ENCODE results near the gene ZIC4.

The ZIC4 gene

GRCh38 chr3:147370349-147370748, 36.0 kb downstream of the ZIC4 start:
- no peak for DNase-seq (ENCODE audit: low spot score in 2 of 2)
- no peaks in the 10 kb centered on the region for H3K4me1 ChIP-seq
- peaks cover 69% of the 10 kb centered on the region for H3K27me3 ChIP-seq (ENCODE audit: low read depth)
- in situ Hi-C loops (cut with MboI; ENCODE audit: low sequenced_read_pairs), result no loop called here
- no peaks in the 10 kb centered on the region for H3K9me3 ChIP-seq
- no peak overlapping the region for H3K4me3 ChIP-seq
- no peaks in the 10 kb centered on the region for H3K36me3 ChIP-seq (replicated peaks)

- in situ Hi-C loops (cut with MboI; ENCODE audit: low sequenced_read_pairs), result no loop called here
- Histone ChIP-seq H3K36me3 (replicated peaks) (no peaks in the 10 kb centered on the region), H3K4me1 (no peaks in the 10 kb centered on the region), H3K27me3 (ENCODE audit: low read depth) (peaks cover 67% of the 10 kb centered on the region), H3K4me3 (no peak overlapping the region), H3K9me3 (no peaks in the 10 kb centered on the region)
- DNase-seq (ENCODE audit: low spot score in 2 of 2), result no peak
These were observed 36.7 kb downstream of the ZIC4 start for GRCh38 chr3:147369661-147370123.

- Histone ChIP-seq H3K9me3 (no peaks in the 10 kb centered on the region), H3K4me3 (no peak overlapping the region), H3K36me3 (replicated peaks) (no peaks in the 10 kb centered on the region), H3K4me1 (no peaks in the 10 kb centered on the region), H3K27me3 (ENCODE audit: low read depth) (peaks cover 67% of the 10 kb centered on the region)
- no peak for DNase-seq (ENCODE audit: low spot score in 2 of 2)
- in situ Hi-C loops (cut with MboI; ENCODE audit: low sequenced_read_pairs), result no loop called here
These were observed 37.1 kb downstream of the ZIC4 start for GRCh38 chr3:147369231-147369630.

- H3K27me3 ChIP-seq (ENCODE audit: low read depth), result peaks cover 65% of the 10 kb centered on the region
- H3K4me3 ChIP-seq, result no peak overlapping the region
- in situ Hi-C loops (cut with MboI; ENCODE audit: low sequenced_read_pairs), result no loop called here
- H3K4me1 ChIP-seq, result no peaks in the 10 kb centered on the region
- H3K9me3 ChIP-seq, result no peaks in the 10 kb centered on the region
- DNase-seq (ENCODE audit: low spot score in 2 of 2), result no peak
- no peaks in the 10 kb centered on the region for H3K36me3 ChIP-seq (replicated peaks)
These were observed 37.7 kb downstream of the ZIC4 start for GRCh38 chr3:147368561-147369221.

GRCh38 chr3:147368151-147368550, 38.2 kb downstream of the ZIC4 start:
- Histone ChIP-seq H3K4me1 (no peaks in the 10 kb centered on the region), H3K27me3 (ENCODE audit: low read depth) (peaks cover 61% of the 10 kb centered on the region), H3K9me3 (no peaks in the 10 kb centered on the region), H3K36me3 (replicated peaks) (no peaks in the 10 kb centered on the region), H3K4me3 (no peak overlapping the region)
- no peak for DNase-seq (ENCODE audit: low spot score in 2 of 2)
- in situ Hi-C loops (cut with MboI; ENCODE audit: low sequenced_read_pairs), result no loop called here

GRCh38 chr3:147367676-147368075, 38.7 kb downstream of the ZIC4 start:
- Histone ChIP-seq H3K9me3 (no peaks in the 10 kb centered on the region), H3K4me3 (no peak overlapping the region), H3K4me1 (no peaks in the 10 kb centered on the region), H3K27me3 (ENCODE audit: low read depth) (peaks cover 56% of the 10 kb centered on the region), H3K36me3 (replicated peaks) (no peaks in the 10 kb centered on the region)
- no peak for DNase-seq (ENCODE audit: low spot score in 2 of 2)
- in situ Hi-C loops (cut with MboI; ENCODE audit: low sequenced_read_pairs), result no loop called here

GRCh38 chr3:147365196-147366115, 40.9 kb downstream of the ZIC4 start:
- DNase-seq (ENCODE audit: low spot score in 2 of 2), result no peak
- H3K9me3 ChIP-seq, result no peaks in the 10 kb centered on the region
- no peaks in the 10 kb centered on the region for H3K4me1 ChIP-seq
- no peak overlapping the region for H3K4me3 ChIP-seq
- in situ Hi-C loops (cut with MboI; ENCODE audit: low sequenced_read_pairs), result no loop called here
- peaks cover 46% of the 10 kb centered on the region for H3K27me3 ChIP-seq (ENCODE audit: low read depth)
- no peaks in the 10 kb centered on the region for H3K36me3 ChIP-seq (replicated peaks)

- in situ Hi-C loops (cut with MboI; ENCODE audit: low sequenced_read_pairs), result no loop called here
- Histone ChIP-seq H3K4me3 (no peak overlapping the region), H3K27me3 (ENCODE audit: low read depth) (peaks cover 46% of the 10 kb centered on the region)
These were observed 41.6 kb downstream of the ZIC4 start for GRCh38 chr3:147364771-147365170.

GRCh38 chr3:147361454-147362420, 44.6 kb downstream of the ZIC4 start:
- no peak overlapping the region for H3K4me3 ChIP-seq
- H3K36me3 ChIP-seq (replicated peaks), result no peaks in the 10 kb centered on the region
- in situ Hi-C loops (cut with MboI; ENCODE audit: low sequenced_read_pairs), result no loop called here
- peaks cover 46% of the 10 kb centered on the region for H3K27me3 ChIP-seq (ENCODE audit: low read depth)
- DNase-seq (ENCODE audit: low spot score in 2 of 2), result peak; percentile 37 to 88
- no peaks in the 10 kb centered on the region for H3K9me3 ChIP-seq
- H3K4me1 ChIP-seq, result no peaks in the 10 kb centered on the region

More at GRCh38 chr3:147364771-147365170, 41.6 kb downstream of the ZIC4 start:
- Histone ChIP-seq H3K9me3 (no peaks in the 10 kb centered on the region), H3K4me1 (no peaks in the 10 kb centered on the region), H3K36me3 (replicated peaks) (no peaks in the 10 kb centered on the region)
- DNase-seq (ENCODE audit: low spot score in 2 of 2), result no peak

- no peak overlapping the region for H3K4me3 ChIP-seq
- no peaks in the 10 kb centered on the region for H3K4me1 ChIP-seq
- DNase-seq (ENCODE audit: low spot score in 2 of 2), result peak; percentile 67 to 71
- H3K36me3 ChIP-seq (replicated peaks), result no peaks in the 10 kb centered on the region
- no peaks in the 10 kb centered on the region for H3K9me3 ChIP-seq
- in situ Hi-C loops (cut with MboI; ENCODE audit: low sequenced_read_pairs), result no loop called here
- peaks cover 55% of the 10 kb centered on the region for H3K27me3 ChIP-seq (ENCODE audit: low read depth)
These were observed 45.5 kb downstream of the ZIC4 start for GRCh38 chr3:147360646-147361453.

- Histone ChIP-seq H3K36me3 (replicated peaks) (no peaks in the 10 kb centered on the region), H3K4me1 (no peaks in the 10 kb centered on the region), H3K4me3 (no peak overlapping the region), H3K9me3 (no peaks in the 10 kb centered on the region), H3K27me3 (ENCODE audit: low read depth) (peaks cover 63% of the 10 kb centered on the region)
- DNase-seq (ENCODE audit: low spot score in 2 of 2), result no peak
- in situ Hi-C loops (cut with MboI; ENCODE audit: low sequenced_read_pairs), result no loop called here
These were observed 46.3 kb downstream of the ZIC4 start for GRCh38 chr3:147360051-147360439.

- peaks cover 69% of the 10 kb centered on the region for H3K27me3 ChIP-seq (ENCODE audit: low read depth)
- in situ Hi-C loops (cut with MboI; ENCODE audit: low sequenced_read_pairs), result no loop called here
- H3K9me3 ChIP-seq, result no peaks in the 10 kb centered on the region
- no peaks in the 10 kb centered on the region for H3K4me1 ChIP-seq
- DNase-seq (ENCODE audit: low spot score in 2 of 2), result no peak
- no peak overlapping the region for H3K4me3 ChIP-seq
- H3K36me3 ChIP-seq (replicated peaks), result no peaks in the 10 kb centered on the region
These were observed 46.9 kb downstream of the ZIC4 start for GRCh38 chr3:147359177-147360050.

Measured in HAP-1 (cell line).